ENCODE results near the gene ABTB2.

DNA sequence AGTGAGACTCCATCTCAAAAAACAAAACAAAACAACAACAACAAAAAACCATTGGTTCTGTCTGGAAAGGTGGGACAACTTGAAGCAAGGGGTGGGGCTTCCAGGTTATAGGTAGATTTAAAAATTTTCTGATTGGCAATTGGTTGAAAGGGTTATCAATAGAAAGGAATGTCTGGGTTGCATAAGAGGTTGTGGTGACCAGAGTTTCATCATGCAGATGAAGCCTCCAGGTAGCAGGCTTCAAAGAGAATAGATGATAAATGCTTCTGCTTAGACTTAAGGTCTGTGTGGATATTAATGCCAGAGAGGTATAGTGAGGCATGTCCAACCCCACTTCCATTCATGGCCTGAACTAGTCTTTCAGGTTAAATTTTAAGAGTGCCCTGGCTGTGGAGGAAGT lies 135.8 kb downstream of the ABTB2 start:
- TF ChIP-seq, protein P1, sequence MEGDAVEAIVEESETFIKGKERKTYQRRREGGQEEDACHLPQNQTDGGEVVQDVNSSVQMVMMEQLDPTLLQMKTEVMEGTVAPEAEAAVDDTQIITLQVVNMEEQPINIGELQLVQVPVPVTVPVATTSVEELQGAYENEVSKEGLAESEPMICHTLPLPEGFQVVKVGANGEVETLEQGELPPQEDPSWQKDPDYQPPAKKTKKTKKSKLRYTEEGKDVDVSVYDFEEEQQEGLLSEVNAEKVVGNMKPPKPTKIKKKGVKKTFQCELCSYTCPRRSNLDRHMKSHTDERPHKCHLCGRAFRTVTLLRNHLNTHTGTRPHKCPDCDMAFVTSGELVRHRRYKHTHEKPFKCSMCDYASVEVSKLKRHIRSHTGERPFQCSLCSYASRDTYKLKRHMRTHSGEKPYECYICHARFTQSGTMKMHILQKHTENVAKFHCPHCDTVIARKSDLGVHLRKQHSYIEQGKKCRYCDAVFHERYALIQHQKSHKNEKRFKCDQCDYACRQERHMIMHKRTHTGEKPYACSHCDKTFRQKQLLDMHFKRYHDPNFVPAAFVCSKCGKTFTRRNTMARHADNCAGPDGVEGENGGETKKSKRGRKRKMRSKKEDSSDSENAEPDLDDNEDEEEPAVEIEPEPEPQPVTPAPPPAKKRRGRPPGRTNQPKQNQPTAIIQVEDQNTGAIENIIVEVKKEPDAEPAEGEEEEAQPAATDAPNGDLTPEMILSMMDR (IDR thresholded peaks at IDR 0.05) = no peak
- no peak for TF ChIP-seq EP300 (IDR thresholded peaks at IDR 0.05)
